HepG2 (cell line): Measurements from ENCODE around the gene C14orf132.

Experiments
- AKAP8 ChIP-seq: sonication (generic); formaldehyde crosslinking; IDR thresholded peaks from 2 replicates; pipeline ENCODE4 v1.5.1; 2020; ENCODE audit warnings: mild to moderate bottlenecking, missing genetic modification reagents
- GABPA ChIP-seq, 2 experiments: IDR thresholded peaks; 2 replicates each; pipeline ENCODE4 v1.6.1; 2011 to 2016; ENCODE audit warnings: low read depth in 2 of 2, low read length in 1 of 2, missing biosample characterization in 1 of 2, missing genetic modification characterization in 1 of 2
- KLF11 ChIP-seq: IDR thresholded peaks from 2 replicates; pipeline ENCODE4 v1.6.1; 2016; ENCODE audit warnings: missing compliant biosample characterization
- MAFK ChIP-seq, 2 experiments: IDR thresholded peaks in 1 of 2; conservative IDR thresholded peaks in 1 of 2; 2 replicates each; pipeline ENCODE4 v1.6.1; 2011; ENCODE audit warnings: improper control_type of control experiment in 2 of 2, low read length in 2 of 2
- POGZ ChIP-seq: sonication (generic); formaldehyde crosslinking; IDR thresholded peaks from 2 replicates; pipeline ENCODE4 v1.4.0; 2020; ENCODE audit warnings: mild to moderate bottlenecking, missing genetic modification reagents
- TBP ChIP-seq: sonication (generic); formaldehyde crosslinking; IDR thresholded peaks from 2 replicates; pipeline ENCODE4 v1.5.0; 2020; ENCODE audit warnings: missing genetic modification reagents

DNA sequence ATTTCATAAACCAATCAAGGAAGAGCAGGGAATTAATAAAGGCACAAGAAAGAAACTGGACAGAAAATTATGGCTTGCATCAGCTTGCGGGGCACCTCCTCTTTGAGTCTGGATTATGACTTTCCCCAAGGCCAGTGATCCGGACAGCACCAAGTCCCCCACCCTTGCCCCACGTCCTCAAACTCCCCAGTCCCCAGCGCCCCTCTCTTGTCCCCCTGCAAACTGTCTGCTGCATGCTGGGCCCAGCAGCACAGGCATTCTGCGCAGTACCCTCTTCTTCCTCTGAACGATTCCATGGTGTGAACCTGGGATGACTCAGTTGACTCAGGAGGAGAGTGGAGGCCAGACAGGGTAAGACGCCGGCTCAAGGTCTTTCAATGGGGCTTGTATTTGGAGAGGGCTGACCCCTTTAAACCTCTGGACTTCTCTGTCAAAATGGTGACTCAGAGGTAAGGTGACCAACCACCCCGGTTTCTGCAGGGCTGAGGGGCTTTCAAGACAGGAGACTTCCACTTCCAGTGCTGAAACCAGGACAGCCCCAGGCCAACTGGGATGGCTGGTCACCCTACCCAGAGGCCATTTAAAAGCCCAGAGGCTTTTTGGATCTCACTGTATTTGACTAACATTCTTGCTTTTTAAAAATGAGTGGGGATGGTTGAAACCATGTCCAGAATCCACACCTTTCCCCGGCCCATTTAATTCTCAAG, 13.5 kb downstream of the C14orf132 start:
- no peak for TF ChIP-seq POGZ (CRISPR knock-in tag)
- TF ChIP-seq GABPA (IDR thresholded peaks at IDR 0.05; ENCODE audit: low read depth, low read length) = no peak
- no peak for TF ChIP-seq GABPA (CRISPR knock-in tag; IDR thresholded peaks at IDR 0.05; ENCODE audit: low read depth)
- no peak for TF ChIP-seq AKAP8 (CRISPR knock-in tag)
- no peak for TF ChIP-seq KLF11 (CRISPR knock-in tag)
- TF ChIP-seq MAFK (conservative IDR thresholded peaks at IDR 0.05 in 1 of 2, IDR thresholded peaks at IDR 0.05 in 1 of 2; ENCODE audit: low read length in 2 of 2) = no peak
- TF ChIP-seq TBP (CRISPR knock-in tag) = no peak
